ENCODE data around the gene CREBBP.
A peak's percentile ranks its signal among the peaks of the same experiment; 100 is the strongest.

The CREBBP gene

GRCh38 chr16:3701531-3701930, 179.0 kb downstream of the CREBBP start:
- DNase-seq, result no peak

- DNase-seq, result peak; percentile 94
Observed at GRCh38 chr16:3698941-3699340, 181.6 kb downstream of the CREBBP start.

- DNase-seq, result no peak
Observed at GRCh38 chr16:3696425-3697218, 183.9 kb downstream of the CREBBP start.

- DNase-seq, result peak; percentile 78
Observed at GRCh38 chr16:3695610-3696369, 184.7 kb downstream of the CREBBP start.

- DNase-seq, result no peak
Observed at GRCh38 chr16:3694051-3694450, 186.5 kb downstream of the CREBBP start.

GRCh38 chr16:3691761-3692160, 188.8 kb downstream of the CREBBP start:
- no peak for DNase-seq

GRCh38 chr16:3690980-3691720, 189.4 kb downstream of the CREBBP start:
- peak; percentile 86 for DNase-seq

GRCh38 chr16:3690470-3690928, 190.0 kb downstream of the CREBBP start:
- DNase-seq, result peak; percentile 76

- no peak for DNase-seq
Observed at GRCh38 chr16:3689731-3690130, 190.8 kb downstream of the CREBBP start.

- DNase-seq, result no peak
Observed at GRCh38 chr16:3687792-3688191, 192.7 kb downstream of the CREBBP start.

GRCh38 chr16:3687021-3687420, 193.5 kb downstream of the CREBBP start:
- no peak for DNase-seq

- DNase-seq, result no peak
Observed at GRCh38 chr16:3681206-3681605, 199.3 kb downstream of the CREBBP start.

GRCh38 chr16:3677994-3678393, 202.5 kb downstream of the CREBBP start:
- DNase-seq, result no peak

GRCh38 chr16:3675601-3676130, 204.8 kb downstream of the CREBBP start:
- DNase-seq, result no peak
